Body of pancreas (tissue), 4 donors: ENCODE results near the gene BRSK1.

Experiments
- POLR2A ChIP-seq, 3 donors: fragments of 450-650 bp; IDR thresholded peaks; one replicate each; pipeline ENCODE4 v1.6.1; 2016; ENCODE audit warnings: antibody characterized with exemption in 3 of 3, mild to moderate bottlenecking in 2 of 3
- TF ChIP-seq, protein P1 (sequence below), 7 experiments: fragments of 450-650 bp in 4 of 7; fragments of 200-600 bp in 3 of 7; sonication (generic) in 3 of 7; IDR thresholded peaks; one replicate each; pipeline ENCODE4 v1.5.1; 2016 to 2019; ENCODE audit warnings: antibody characterized with exemption in 7 of 7

DNA sequence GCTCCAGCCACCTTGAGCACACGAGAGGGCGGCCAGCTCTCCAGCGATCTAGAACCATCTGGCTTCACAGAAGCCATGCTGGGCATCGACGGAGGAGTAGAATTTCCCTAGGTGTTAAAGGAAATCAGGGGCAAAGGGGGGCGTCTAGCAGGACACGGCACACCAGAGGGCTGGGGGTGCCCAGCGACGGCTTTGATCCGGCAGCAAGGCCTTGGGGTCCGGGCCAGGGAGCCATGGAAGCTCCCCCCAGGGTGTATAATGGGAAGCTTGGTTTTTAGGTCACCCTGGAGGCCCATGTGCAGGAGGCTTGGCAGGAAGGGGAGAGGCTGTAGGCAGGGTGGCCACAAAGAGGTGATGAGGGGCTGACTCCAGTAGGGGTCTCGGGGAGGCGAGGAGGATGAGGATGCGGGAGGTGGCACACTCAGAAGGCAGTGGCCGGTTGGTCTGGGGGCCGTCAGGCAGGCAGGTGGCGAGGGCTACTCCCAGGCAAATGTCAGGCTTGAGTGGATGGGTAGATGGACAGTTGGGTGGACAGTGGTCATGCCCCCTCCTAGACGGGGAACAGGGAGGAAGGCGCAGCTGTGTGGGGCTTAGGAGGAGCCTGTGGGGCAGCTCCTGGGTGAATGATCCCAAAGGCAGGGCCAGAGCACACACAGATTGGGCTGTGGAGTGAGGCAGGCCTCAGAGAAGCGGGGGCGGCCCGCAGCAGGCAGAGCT lies 61.5 kb downstream of the BRSK1 start:
- TF ChIP-seq, protein P1, sequence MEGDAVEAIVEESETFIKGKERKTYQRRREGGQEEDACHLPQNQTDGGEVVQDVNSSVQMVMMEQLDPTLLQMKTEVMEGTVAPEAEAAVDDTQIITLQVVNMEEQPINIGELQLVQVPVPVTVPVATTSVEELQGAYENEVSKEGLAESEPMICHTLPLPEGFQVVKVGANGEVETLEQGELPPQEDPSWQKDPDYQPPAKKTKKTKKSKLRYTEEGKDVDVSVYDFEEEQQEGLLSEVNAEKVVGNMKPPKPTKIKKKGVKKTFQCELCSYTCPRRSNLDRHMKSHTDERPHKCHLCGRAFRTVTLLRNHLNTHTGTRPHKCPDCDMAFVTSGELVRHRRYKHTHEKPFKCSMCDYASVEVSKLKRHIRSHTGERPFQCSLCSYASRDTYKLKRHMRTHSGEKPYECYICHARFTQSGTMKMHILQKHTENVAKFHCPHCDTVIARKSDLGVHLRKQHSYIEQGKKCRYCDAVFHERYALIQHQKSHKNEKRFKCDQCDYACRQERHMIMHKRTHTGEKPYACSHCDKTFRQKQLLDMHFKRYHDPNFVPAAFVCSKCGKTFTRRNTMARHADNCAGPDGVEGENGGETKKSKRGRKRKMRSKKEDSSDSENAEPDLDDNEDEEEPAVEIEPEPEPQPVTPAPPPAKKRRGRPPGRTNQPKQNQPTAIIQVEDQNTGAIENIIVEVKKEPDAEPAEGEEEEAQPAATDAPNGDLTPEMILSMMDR (IDR thresholded peaks at IDR 0.05), result no peak
- no peak for TF ChIP-seq POLR2A (IDR thresholded peaks at IDR 0.05)
